Heart right ventricle (tissue), 16 donors: ENCODE results near the gene MTCH1. TPM values are rescaled to one million over a fixed set of nuclear protein-coding genes. Genes with fewer than 3 reads are reported as not detected.
A peak's percentile ranks its signal among the peaks of the same experiment; 100 is the strongest.

Experiments
- ATAC-seq, 8 donors: fragments of 200-7000 bp; cut with Tn5 transposase; one replicate each; pipeline ENCODE4 v1.9.1; 2020; ENCODE audit warnings: mild to moderate bottlenecking in 8 of 8, moderate library complexity in 8 of 8, moderate number of reproducible peaks in 1 of 8
- DNase-seq, 2 donors: peaks; one replicate each; pipeline ENCODE4 v3.0.0-alpha.2; 2020
- H3K27ac ChIP-seq, 10 donors: fragments of 200-600 bp; sonication (generic) in 2 of 10; one replicate each; pipeline versions ENCODE4 v1.5.0 to v1.8.0; 2020 to 2022; ENCODE audit warnings: mild to moderate bottlenecking in 3 of 10
- H3K27me3 ChIP-seq, 7 donors: fragments of 200-600 bp; one replicate each; pipeline ENCODE4 v1.8.0; 2021 to 2022; ENCODE audit warnings: mild to moderate bottlenecking in 2 of 7
- H3K36me3 ChIP-seq, 9 donors: fragments of 200-600 bp; sonication (generic) in 1 of 9; one replicate each; pipeline versions ENCODE4 v1.5.0 to v1.8.0; 2020 to 2022; ENCODE audit warnings: mild to moderate bottlenecking in 2 of 9
- H3K4me1 ChIP-seq, 9 donors: fragments of 200-600 bp; sonication (generic) in 1 of 9; one replicate each; pipeline versions ENCODE4 v1.5.0 to v1.8.0; 2020 to 2022; ENCODE audit warnings: mild to moderate bottlenecking in 4 of 9
- H3K4me3 ChIP-seq, 10 donors: fragments of 200-600 bp; sonication (generic) in 2 of 10; one replicate each; pipeline versions ENCODE4 v1.5.0 to v1.8.0; 2020 to 2022; ENCODE audit warnings: mild to moderate bottlenecking in 7 of 10, moderate library complexity in 2 of 10
- H3K9me3 ChIP-seq, 11 donors: fragments of 200-600 bp in 10 of 11; sonication (generic) in 2 of 11; one replicate each; pipeline versions ENCODE4 v1.5.0 to v1.8.0; 2013 to 2022; ENCODE audit warnings: mild to moderate bottlenecking in 2 of 11, control low read depth in 1 of 11, moderate library complexity in 1 of 11
- CTCF ChIP-seq, 9 donors: fragments of 200-600 bp; sonication (generic) in 2 of 9; IDR thresholded peaks; one replicate each; pipeline versions ENCODE4 v1.5.0 to v1.8.0; 2021 to 2022; ENCODE audit warnings: antibody characterized with exemption in 9 of 9, mild to moderate bottlenecking in 5 of 9, moderate library complexity in 1 of 9
- WGBS, 2 donors: extraction: QIAGEN DNeasy Blood & Tissue Kit; methylation state at CpG; one replicate each; pipeline ENCODE4 v1.1.7; 2013; ENCODE audit warnings: inconsistent platforms in 1 of 2; 5-methylcytosine and 5-hydroxymethylcytosine counted together
- intact Hi-C, 10 donors: fragments of 100-400 bp; cut with DNase I; formaldehyde crosslinking; loops; one replicate each; pipeline versions ENCODE4 v1.11.1 to v1.14.2; 2022
- polyA plus RNA-seq, 2 donors: library from polyadenylated mRNA; stranded (reverse); fragments of 200-250 nt; gene quantifications; one replicate each; pipeline ENCODE4 v1.2.3, GENCODE V29; 2013
- total RNA-seq, 10 donors: library from RNA; stranded (reverse); fragmentation: NEBNext Ultra II Directional in 3 of 10; extraction: Animal tissue kit (Norgen Biotek cat#: 25700) in 3 of 10; gene quantifications; one replicate each; pipeline versions ENCODE4 v1.2.1 to v1.2.4, GENCODE V29; 2021 to 2023
- donor health status: Arrhythmogenic right ventricular cardiomyopathy.
- donor health status: ischemic (EF 13 %, LVEDD 7.1; RV severe dilation, severe dysfunction).
- donor health status: healthy with polysubstance abuse.
- donor health status: DM: no; HTN: yes; CAD: no.
- donor health status: DM: no; HTN: no; CAD: no.
- donor health status: ischemic (EF 25% LVEDD 6.9; RV normal size, moderate dysfunction).
- donor health status: ischemic (EF 25% LVEDD 5.7; RV mildly dilated, moderate dysfunction).
- donor health status: healthy.
- donor health status: DM: yes; HTN: yes; CAD: no.
- donor health status: Ischemic cardiomyopathy.
- donor health status: ischemic (EF 35%, LVEDD 5.7; RV mildly dilated, moderate dysfunction).
- donor health status: nonischemic (EF 11% LVEDD 7.7; RV severe dilation, severe dysfunction).
- donor health status: DM: yes; HTN: yes; CAD: no.
- donor health status: PGD.
- donor health status: ischemic (EF 29% LVEDD 5.4; RV normal size, mild dysfunction).
- donor health status: nonischemic (EF 23%, LVEDD 6.1; RV moderate dilation, normal function).

Gene MTCH1
- total and polyA plus RNA-seq, 12 donors, result 82.6 to 341 (median 156) TPM

- intact Hi-C loops, result no loop called here
- no peaks in the 10 kb centered on the region for H3K27me3 ChIP-seq
- WGBS, 2 donors, result 89 to 93% methylated on average over 5 of the region's 5 CpGs
- no peak overlapping the region for H3K27ac ChIP-seq
- no peaks in the 10 kb centered on the region for H3K9me3 ChIP-seq
- TF ChIP-seq CTCF (IDR thresholded peaks at IDR 0.05), result no peak
- H3K4me1 ChIP-seq, result no peaks in the 10 kb centered on the region
- no peaks in the 10 kb centered on the region for H3K36me3 ChIP-seq
- ATAC-seq, result peak in 1 of 8 donors; percentile 18
- no peak for DNase-seq
- no peak overlapping the region for H3K4me3 ChIP-seq
Observed at GRCh38 chr6:36936824-36937223, 49.2 kb downstream of the MTCH1 start.

DNA sequence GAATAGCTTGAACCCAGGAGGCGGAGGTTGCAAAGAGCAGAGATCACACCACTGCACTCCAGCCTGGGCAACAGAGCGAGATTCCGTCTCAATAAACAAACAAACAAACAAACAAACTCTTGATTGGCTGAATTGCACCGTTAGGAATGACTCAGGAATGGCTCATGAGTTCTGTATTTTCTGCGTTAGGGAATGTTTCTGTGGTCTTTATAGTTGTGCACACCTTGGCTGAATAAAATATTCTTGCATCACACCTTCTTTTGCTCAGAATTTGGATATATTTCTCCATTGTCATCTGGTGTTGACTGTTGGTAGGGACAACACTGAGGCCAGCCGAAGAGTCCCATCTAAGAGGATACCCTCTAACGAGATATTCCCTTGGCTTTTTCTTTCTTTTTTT, 51.1 kb downstream of the MTCH1 start:
- Histone ChIP-seq H3K4me1 (peaks cover 0 to 8% (median 0%) of the 10 kb centered on the region in 9 donors), H3K4me3 (no peak overlapping the region), H3K27me3 (no peaks in the 10 kb centered on the region), H3K36me3 (no peaks in the 10 kb centered on the region), H3K9me3 (no peaks in the 10 kb centered on the region), H3K27ac (no peak overlapping the region)
- no peak for DNase-seq
- no peak for ATAC-seq
- no peak for TF ChIP-seq CTCF (IDR thresholded peaks at IDR 0.05)
- 92 to 94% methylated on average over 7 of the region's 7 CpGs for whole genome bisulfite sequencing, 2 donors
- intact Hi-C loops, result no loop called here

GRCh38 chr6:36933519-36933918, 52.5 kb downstream of the MTCH1 start:
- DNase-seq, result no peak
- no peak overlapping the region for H3K27ac ChIP-seq
- TF ChIP-seq CTCF (IDR thresholded peaks at IDR 0.05), result no peak
- H3K36me3 ChIP-seq, result no peaks in the 10 kb centered on the region
- H3K27me3 ChIP-seq, result no peaks in the 10 kb centered on the region
- no peaks in the 10 kb centered on the region for H3K9me3 ChIP-seq
- H3K4me1 ChIP-seq, result peaks cover 0 to 22% (median 9%) of the 10 kb centered on the region in 9 donors
- H3K4me3 ChIP-seq, result no peak overlapping the region
- 95 to 98% methylated on average over 4 of the region's 4 CpGs for WGBS, 2 donors
- ATAC-seq, result no peak
- intact Hi-C loops, result no loop called here

- H3K27ac ChIP-seq, result no peak overlapping the region
- intact Hi-C loops, result no loop called here
- no peaks in the 10 kb centered on the region for H3K9me3 ChIP-seq
- DNase-seq, result no peak
- TF ChIP-seq CTCF (IDR thresholded peaks at IDR 0.05), result no peak
- no peaks in the 10 kb centered on the region for H3K36me3 ChIP-seq
- peaks cover 0 to 26% (median 13%) of the 10 kb centered on the region in 9 donors for H3K4me1 ChIP-seq
- no peaks in the 10 kb centered on the region for H3K27me3 ChIP-seq
- no peak overlapping the region for H3K4me3 ChIP-seq
- 80 to 94% methylated on average over 2 of the region's 2 CpGs for WGBS, 2 donors
- ATAC-seq, result no peak
Observed at GRCh38 chr6:36933102-36933501, 52.9 kb downstream of the MTCH1 start.
